Lower leg skin (tissue), 3 donors: Measurements from ENCODE around the gene MAU2.

Experiments
- CTCF ChIP-seq, 3 donors: fragments of 450-650 bp; IDR thresholded peaks; one replicate each; pipeline ENCODE4 v1.5.1; 2016; ENCODE audit warnings: antibody characterized with exemption in 3 of 3, mild to moderate bottlenecking in 3 of 3, moderate library complexity in 2 of 3
- POLR2A ChIP-seq, 2 donors: fragments of 450-650 bp; IDR thresholded peaks; one replicate each; pipeline ENCODE4 v1.6.1; 2016 to 2017; ENCODE audit warnings: antibody characterized with exemption in 2 of 2, mild to moderate bottlenecking in 1 of 2, moderate library complexity in 1 of 2

GRCh38 chr19:19292607-19293006 lies 28.0 kb upstream of the MAU2 start:
- no peak for TF ChIP-seq CTCF (IDR thresholded peaks at IDR 0.05)
- TF ChIP-seq POLR2A (IDR thresholded peaks at IDR 0.05): no peak
